Measurements from ENCODE around the gene REXO1.

The REXO1 gene

DNA sequence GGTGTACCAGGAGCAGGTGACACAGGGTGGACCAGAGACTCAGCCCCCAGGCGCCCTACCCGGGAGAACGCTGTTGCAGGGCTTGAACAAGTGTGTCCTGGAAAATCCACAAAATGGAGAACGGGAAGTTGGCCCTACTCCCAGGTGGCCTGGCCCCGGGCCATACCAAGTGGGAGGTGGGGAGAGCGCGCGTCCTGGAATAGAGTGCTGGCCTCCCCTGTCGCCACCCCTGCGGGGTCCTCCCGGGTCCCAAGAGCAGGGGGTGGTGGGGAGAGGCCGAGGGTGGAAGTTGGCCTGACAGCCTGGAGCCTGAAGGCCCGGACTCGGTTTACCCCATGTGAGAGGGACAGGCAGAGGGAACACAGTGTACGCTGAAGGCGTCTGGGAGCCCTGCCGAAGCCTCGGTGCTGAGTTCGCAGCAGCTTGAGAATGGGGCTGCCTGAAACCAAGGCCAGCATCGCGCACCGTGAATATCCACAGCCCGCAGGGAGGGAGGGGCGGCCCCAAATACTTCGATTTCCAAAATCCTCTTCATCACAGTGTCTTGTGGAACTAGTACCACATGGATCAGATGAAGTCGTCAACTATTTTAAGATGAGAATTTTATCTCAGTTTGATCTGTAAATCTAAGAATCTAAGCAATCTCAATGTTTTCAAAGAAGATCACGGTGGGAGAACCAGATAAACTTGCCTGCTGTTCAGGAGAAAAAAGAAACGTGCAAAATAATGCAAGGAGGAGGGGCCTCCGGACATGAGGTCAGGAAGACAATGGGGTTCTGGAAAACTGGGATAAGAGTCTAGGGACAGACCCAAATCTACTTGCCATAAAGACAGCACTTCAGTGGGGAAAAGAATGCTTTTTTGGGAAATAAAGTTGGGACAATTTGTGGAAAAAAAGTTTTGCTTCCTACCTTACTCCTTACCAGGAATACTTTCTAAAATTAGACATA, 25.5 kb upstream of the REXO1 start:
- in situ Hi-C loops (cut with MboI; ENCODE audit: low sequenced_read_pairs, unreplicated experiment), result no loop called here
- no peak for DNase-seq (ENCODE audit: low spot score)

GRCh38 chr19:1872807-1873523, 24.7 kb upstream of the REXO1 start:
- TF ChIP-seq CTCF (IDR thresholded peaks at IDR 0.05; ENCODE audit: borderline replicate concordance, control extremely low read depth, extremely low read depth, insufficient read depth, missing control alignments), result no peak
- in situ Hi-C loops (cut with MboI; ENCODE audit: low sequenced_read_pairs, unreplicated experiment), result no loop called here
- no peak for DNase-seq (ENCODE audit: low spot score)

More for the DNA sequence above, 25.5 kb upstream of the REXO1 start:
- no peak for TF ChIP-seq CTCF (IDR thresholded peaks at IDR 0.05; ENCODE audit: borderline replicate concordance, control extremely low read depth, extremely low read depth, insufficient read depth, missing control alignments)

GRCh38 chr19:1871630-1872029, 23.3 kb upstream of the REXO1 start:
- no peak for TF ChIP-seq CTCF (IDR thresholded peaks at IDR 0.05; ENCODE audit: borderline replicate concordance, control extremely low read depth, extremely low read depth, insufficient read depth, missing control alignments)
- in situ Hi-C loops (cut with MboI; ENCODE audit: low sequenced_read_pairs, unreplicated experiment), result no loop called here
- no peak for DNase-seq (ENCODE audit: low spot score)

GRCh38 chr19:1871140-1871597, 22.9 kb upstream of the REXO1 start:
- in situ Hi-C loops (cut with MboI; ENCODE audit: low sequenced_read_pairs, unreplicated experiment), result no loop called here
- no peak for DNase-seq (ENCODE audit: low spot score)
- no peak for TF ChIP-seq CTCF (IDR thresholded peaks at IDR 0.05; ENCODE audit: borderline replicate concordance, control extremely low read depth, extremely low read depth, insufficient read depth, missing control alignments)

DNA sequence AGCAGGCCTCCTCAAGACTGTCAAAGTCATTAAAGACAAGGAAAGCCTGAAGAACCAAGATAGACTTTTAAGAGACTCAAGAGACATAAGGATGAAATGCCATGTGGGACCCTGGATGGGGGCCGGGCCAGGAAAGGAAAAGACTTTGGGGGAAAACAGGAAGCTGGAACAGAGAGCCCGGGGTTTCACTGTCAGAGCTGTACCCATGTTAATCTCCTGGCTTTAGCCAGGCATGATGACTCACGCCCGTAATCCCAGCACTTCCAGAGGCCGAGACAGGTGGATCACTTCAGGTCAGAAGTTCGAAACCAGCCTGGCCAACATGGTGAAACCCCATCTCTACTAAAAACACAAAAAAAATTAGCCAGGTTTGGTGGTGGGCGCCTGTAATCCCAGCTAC, 20.7 kb upstream of the REXO1 start:
- no peak for DNase-seq (ENCODE audit: low spot score)
- TF ChIP-seq CTCF (IDR thresholded peaks at IDR 0.05; ENCODE audit: borderline replicate concordance, control extremely low read depth, extremely low read depth, insufficient read depth, missing control alignments), result no peak
- in situ Hi-C loops (cut with MboI; ENCODE audit: low sequenced_read_pairs, unreplicated experiment), result no loop called here

GRCh38 chr19:1867349-1867724, 19.1 kb upstream of the REXO1 start:
- DNase-seq (ENCODE audit: low spot score), result no peak
- in situ Hi-C loops (cut with MboI; ENCODE audit: low sequenced_read_pairs, unreplicated experiment), result no loop called here
- TF ChIP-seq CTCF (IDR thresholded peaks at IDR 0.05; ENCODE audit: borderline replicate concordance, control extremely low read depth, extremely low read depth, insufficient read depth, missing control alignments), result no peak
